ENCODE data around the gene MAEL.

The MAEL gene

DNA sequence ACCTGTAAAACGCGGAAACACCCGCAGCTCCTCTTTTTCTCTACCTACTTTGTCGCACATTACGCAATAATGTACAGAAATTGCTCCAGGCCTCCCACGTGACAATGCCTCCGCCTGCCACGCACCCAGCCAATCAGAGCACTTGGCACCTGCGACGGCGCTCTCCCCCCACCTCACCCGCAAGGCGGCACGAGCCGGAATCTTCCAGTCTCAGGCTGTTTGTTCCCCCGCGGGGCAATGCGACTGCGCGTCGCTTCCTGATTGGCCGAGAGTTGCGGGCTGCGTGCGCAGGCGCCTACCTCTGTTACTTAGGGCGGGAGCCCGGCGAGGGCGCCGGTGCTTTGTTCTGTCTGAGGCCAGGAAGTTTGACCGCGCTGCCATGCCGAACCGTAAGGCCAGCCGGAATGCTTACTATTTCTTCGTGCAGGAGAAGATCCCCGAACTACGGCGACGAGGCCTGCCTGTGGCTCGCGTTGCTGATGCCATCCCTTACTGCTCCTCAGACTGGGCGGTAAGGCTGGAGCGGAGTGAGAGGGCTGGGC lies at the start of gene MAEL:
Gene MAEL (plus strand): TSS at position 307 of the 542 bp plus-strand sequence. CDS start 73 bp downstream, at position 380.
- DNase-seq (ENCODE audit: low read depth, low spot score) = no peak

DNA sequence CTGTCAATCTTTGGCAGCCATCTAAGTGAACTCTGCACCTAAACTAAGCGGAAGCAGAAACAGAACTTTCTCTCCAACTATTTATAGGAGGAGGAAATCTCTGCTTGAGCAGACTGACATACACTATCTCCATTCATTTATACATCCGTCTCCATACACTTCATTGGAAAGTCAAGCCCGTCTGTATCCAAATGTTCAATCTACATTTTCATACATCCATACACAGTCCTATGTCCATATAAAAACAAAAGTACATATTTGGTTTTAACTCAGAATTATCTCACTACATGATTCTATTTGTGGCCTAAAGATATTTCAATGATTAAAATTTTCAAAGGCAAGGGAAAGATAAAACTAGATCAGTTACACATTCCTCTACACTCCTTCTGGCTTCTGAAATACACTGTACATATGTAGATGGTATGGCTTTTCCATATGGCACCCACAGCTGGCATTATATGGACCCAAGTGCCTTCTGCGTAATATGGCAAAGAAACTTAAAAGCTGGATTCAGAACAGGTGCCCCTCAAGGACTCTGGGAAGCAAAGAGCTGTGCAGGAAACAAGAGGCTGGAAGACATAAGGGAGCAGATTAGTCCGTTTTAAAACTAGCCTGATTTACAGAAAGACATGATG lies 49.2 kb upstream of the MAEL start:
- DNase-seq (ENCODE audit: low read depth, low spot score) = no peak

DNA sequence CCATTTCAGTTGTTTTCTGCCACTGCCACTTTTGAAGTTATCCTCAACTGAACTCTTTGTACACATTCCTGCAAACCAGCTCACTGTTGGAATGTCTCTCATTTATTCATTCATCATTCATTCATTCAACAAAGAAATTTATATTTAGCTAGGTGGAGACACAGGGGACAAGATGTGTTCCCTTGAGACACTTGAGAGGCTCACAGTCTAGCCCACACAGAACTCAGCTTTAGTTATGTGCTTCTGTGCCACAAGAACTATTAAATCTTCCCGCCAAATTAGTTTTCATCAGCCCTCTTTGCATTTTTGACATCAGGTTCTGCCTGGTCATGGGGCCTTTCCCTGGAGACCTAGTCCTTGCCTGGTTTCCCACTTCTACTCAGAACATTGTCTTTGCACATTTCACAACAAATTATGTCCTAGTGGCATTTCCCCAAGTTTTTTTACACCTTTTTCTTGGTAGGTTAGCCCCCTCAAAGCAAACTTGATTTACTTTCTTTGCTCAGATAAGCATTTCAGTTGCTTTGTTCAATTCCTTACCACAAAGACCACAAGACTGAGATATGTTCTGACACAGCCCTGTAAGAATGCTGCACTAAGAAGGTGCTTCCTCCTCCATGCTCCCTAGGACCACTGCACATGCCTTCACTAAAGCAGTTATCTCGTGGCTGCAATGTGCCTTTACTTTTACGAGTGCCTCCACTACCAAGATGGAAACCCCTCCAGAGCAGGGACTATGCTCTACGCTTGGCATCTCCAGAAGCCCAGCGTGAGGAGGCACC lies 44.7 kb upstream of the MAEL start:
- peak; percentile 91 for DNase-seq (ENCODE audit: low read depth, low spot score)

DNA sequence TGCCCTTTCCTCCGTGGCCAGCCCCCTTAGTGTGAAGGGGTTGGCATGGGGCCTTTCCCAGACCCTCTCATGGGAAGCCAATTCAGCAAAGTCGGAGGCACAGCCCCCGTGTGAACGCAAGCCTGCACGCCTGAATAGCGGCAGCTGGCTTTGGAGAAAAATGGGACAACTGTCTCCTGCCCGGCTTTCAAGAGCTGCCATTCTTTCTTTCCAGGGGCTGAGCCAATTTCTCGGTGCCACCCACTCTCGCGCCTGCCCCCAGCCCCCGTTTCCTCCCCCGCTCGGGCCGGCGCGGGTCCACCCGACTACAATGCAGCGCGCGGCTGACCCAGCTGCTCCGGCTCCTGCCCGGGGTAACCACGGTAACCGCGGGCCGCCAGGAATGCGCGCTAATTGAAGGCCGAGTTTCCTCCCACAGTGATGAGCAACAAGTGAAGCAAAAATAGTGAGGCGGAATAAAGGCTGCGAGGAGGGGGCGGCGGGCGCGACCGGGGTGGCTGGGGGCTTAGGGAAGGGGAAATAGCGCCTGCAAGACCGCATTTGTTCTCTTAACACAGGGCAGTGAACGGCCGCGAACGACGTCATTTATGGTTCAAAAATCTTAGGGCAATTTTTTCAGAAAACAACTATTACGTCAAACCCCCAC lies 41.6 kb upstream of the MAEL start:
- peak; percentile 97 for DNase-seq (ENCODE audit: low read depth, low spot score)

DNA sequence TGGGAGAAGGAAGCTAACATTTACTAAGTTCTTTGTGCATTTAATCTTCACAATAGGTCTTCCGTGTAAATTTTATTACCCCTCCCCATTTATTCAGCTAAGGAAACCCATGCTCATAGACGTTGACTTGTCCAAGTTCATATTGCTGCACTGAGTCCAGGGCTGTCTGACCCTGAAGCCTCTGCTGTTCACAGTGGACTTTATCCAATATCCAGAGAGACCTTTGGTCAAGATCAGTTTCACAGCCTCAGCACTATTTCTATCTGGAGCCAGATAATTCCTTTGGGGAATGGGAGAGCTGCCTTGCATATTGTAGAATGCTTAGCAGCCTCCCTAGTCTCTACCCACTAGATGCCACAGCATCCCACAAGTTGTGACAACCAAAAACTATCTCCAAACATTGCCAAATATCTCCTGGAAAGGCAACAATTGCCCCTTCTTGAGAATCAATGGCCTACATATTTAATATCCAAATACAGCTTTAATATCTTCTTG lies 40.2 kb upstream of the MAEL start:
- no peak for DNase-seq (ENCODE audit: low read depth, low spot score)

DNA sequence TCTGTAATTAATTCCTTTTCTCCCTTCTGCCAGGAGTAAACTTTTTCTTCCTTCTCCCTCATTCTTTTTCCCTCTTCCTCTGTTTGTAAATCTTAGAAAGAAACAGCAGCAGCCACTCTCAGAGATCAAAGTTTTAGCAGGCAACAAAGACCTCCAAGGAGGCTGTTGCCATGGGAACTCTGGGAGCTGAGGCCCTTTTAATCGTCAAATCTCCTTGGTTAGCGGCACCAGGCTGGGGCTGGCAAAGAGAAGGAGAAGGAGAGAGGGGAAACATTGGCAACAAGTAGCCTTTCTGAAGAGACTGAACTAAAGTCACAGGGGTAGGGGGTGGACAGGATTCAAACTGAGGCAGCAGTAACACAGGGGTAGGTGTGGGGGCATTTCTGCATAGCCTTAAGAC lies 38.9 kb upstream of the MAEL start:
- DNase-seq (ENCODE audit: low read depth, low spot score) = peak; percentile 59

DNA sequence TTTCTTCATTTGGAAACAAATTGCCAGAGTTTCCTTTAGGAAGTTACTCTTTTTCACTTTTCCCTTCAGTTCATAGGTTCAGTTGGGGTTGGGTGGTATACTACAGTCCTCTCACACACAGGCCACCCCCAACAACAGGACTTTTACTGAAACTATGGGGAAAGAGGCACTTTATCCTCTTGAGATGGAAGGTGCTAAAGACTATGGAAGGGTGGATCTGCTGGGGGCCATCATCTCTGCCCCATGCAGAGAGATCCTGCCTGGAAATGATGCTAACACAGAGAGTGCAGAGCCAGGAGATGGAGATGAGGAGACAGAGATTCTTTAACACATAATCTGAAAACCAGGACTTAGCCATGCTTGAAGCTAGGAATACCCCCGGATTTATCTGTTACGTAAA lies 38.0 kb upstream of the MAEL start:
- no peak for DNase-seq (ENCODE audit: low read depth, low spot score)

DNA sequence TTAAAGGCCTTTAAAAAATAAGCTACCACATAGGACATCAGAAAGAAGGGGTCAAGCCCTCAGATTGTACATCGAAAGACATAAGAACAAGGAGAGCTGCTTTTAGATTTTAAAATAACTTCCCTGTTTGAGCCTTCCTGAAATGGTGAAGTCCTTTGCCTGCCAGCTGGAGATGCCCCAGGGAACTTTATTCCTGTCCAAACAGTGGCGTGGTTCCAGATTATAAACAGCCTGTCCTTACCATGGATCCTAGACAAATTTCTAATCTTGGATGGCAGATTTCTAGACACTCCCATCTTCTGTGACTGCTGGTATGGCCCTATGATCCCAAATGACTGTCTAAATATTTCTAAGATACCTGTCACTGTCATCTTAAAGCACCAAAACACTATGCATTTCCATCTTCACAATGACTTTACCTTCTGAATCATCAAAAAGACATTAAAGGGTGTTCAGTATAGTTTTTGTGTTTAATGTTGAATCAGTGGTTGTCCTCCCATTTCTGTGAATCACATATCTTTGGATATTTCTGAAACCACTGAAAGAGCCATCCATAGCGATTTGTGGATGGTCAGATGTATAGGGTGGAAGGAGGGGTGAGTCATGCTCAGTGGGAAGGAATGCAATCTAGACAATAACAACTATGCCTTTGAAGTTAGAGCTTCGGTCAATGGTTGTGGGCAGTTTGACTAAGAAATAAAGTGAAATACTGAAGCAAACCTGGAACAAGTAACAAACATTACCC lies 36.9 kb upstream of the MAEL start:
- peak; percentile 91 for DNase-seq (ENCODE audit: low read depth, low spot score)

DNA sequence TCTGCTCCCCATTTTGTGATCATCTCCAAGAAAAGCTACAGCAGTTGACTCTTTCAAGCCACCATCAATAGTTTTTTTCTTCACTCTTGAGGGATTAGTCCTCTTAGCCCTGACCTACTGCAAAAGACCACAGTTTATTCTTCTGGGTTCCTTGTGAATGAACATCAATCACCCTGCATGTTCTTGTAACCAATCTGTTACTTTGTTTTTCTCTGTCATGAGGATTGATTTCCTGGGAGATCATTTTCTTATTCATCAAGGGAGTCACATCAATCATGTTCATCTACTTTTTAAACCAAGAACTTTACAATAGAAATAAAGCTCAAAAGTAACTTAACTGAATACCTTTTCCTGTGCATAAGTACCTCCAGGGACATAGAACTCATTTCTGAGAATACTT lies 35.6 kb upstream of the MAEL start:
- no peak for DNase-seq (ENCODE audit: low read depth, low spot score)

DNA sequence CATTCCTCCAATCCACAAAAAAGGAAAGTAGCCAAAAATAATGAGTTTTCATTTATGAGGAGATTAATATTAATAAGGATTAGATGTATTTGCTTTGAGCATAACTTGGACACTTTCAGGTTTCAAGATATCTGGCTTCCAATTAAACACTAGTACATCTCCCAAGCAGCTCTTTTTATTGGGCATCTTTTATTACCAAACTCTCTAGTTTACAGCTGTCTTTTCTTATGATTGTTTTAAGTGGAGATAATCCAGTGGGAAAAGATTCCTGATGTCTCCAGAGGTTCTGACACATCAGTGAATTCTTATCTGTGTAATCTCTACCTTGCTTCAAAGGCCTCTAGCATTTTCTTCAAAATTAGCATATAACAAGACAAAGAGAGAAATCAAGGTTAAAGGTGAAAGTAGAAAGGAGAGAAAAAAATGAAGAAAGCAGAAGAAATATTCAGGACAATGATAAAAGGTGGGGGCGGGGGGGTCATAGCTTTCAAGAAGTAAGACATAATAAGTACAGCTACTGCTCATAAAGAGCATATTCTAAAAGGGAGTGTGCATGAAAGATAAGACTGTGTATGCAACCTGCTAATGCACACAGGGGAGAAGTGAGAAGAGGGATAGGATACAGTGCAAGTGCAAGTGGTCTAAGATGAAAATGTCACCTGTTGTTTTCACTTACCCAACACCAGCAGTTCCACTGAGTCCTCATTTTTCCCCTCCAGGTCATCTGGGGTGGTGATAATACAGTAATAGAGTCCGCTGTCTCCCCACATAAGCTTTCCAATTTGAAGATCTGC lies 32.8 kb upstream of the MAEL start:
- DNase-seq (ENCODE audit: low read depth, low spot score) = no peak

DNA sequence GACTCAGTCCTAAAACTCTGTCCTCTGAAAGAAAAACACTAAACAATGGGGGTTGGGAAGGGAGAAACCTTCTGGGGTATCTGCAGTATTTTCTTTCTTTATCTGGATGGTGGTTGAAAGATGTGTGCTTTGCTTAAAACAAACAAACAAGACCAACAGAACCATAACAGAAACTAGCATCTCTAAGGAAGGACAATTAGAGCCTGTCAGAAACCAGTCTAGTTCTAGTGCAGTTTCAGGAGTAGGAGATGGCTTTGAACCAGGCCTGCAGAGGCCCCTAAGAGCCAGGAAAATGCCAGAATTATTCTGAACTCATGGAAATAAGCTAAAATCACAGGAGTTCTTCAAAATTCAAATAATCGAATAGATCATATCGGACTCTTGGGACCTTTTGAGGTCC lies 32.2 kb upstream of the MAEL start:
- no peak for DNase-seq (ENCODE audit: low read depth, low spot score)

DNA sequence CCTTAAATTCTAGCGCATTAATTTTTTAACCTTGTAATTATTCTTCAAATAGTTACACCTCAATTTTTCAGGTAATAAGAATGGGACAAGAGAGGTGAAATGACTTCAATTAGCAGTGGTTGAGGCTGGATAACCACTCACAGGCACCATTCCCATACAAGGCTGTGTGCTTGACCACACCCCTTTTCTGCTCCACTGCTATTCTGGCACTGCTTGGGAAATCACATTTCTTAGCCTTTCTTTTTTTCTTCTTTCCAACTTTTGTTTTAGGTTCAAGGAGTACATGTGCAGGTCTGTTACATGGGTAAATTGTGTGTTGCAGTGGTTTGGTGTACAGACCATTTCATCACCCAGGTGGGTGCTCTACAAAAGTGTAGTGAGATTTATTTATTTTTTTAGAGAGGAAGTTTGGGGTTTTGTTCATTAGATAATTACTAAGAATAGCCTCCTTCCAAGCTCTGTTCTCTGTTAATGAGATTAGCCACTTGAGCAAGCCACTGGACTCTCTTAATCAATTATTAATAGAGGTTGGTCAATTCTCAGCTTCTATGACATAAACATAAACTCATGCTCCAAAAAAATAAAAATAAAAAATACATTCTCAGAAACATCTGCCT lies 28.1 kb upstream of the MAEL start:
- DNase-seq (ENCODE audit: low read depth, low spot score) = no peak

DNA sequence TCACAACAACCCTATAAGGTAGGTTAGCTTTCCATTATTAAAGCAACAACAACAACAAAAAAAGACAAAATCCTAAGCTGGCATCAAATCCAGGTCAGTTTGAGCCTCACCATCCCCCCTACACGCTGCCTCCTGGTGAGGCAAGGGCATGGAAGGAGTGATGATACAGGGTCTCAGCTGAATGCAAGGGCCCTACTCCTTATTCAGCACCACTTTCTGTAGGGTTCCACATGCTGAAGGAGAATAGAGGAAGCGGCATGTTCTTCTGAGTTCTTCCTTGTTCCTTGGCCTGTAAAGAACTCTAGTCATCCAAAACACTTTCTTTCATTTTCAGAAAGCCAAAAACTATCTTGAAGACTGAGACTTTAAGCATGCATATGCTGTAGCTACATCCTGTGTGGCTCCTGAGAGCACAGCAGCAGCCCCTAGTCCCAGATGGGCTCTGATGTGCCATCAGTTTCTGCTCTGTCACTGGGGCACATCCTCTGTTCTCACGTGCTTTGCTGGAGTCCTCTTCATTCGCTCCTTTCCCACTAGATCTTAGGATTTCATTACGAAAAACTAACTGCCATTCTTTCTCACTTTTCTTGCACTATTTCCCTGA lies 19.9 kb upstream of the MAEL start:
- no peak for DNase-seq (ENCODE audit: low read depth, low spot score)

DNA sequence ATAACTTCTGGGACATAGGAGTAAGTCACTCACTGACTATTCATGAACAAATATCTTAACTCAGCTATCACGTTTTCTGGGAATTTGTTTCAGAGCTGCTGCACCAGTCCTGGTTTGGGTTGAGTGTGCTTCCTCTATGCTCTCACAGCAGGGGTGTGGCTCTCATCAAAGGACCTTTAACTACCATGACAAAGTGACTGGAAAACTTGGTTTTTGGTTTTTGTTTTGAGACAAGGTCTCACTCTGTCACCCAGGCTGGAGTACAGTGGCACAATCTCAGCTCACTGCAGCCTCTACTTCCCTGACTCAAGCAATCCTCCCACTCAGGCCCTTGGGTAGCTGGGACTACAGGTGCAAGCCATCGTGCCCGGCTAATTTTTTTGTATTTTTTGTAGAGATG lies 17.8 kb upstream of the MAEL start:
- no peak for DNase-seq (ENCODE audit: low read depth, low spot score)

DNA sequence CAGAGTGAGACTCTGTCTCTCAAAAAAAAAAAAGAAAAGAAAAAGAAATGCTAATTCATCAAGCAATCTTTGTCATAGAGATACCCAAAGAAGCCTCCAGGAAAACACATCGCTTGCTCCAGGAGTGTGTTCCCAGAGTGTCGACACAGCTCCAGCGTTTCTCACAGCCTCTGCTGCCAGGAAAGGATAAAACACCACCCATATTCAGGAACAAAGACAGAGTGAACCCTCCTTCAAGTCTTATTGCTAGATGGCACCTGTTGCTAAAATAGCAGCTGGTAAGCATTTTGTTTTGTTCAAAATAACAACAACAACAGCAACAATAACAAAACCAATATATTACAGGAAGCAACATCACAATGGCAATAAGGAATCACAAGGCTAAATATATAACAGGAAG lies 16.9 kb upstream of the MAEL start:
- DNase-seq (ENCODE audit: low read depth, low spot score) = no peak

DNA sequence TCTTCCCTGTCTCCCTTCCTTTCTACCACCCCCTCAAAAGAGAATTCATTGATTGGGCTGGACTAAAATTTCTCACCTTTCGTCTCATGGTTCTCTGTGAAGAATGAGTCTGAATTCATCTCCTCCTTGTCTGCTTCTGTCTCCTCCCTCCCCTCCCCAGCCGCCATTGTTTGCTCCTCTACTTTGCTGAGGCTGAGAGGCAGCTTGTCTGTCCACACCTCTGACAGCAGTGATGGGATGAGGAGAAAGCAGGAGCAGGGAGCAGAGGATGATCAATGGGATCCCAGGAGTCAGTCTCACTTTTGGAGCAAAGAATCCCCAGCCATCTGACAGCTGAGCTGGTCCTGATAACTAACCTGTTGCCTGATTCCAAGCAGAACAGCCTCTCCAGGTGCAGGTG lies 16.3 kb upstream of the MAEL start:
- no peak for DNase-seq (ENCODE audit: low read depth, low spot score)

DNA sequence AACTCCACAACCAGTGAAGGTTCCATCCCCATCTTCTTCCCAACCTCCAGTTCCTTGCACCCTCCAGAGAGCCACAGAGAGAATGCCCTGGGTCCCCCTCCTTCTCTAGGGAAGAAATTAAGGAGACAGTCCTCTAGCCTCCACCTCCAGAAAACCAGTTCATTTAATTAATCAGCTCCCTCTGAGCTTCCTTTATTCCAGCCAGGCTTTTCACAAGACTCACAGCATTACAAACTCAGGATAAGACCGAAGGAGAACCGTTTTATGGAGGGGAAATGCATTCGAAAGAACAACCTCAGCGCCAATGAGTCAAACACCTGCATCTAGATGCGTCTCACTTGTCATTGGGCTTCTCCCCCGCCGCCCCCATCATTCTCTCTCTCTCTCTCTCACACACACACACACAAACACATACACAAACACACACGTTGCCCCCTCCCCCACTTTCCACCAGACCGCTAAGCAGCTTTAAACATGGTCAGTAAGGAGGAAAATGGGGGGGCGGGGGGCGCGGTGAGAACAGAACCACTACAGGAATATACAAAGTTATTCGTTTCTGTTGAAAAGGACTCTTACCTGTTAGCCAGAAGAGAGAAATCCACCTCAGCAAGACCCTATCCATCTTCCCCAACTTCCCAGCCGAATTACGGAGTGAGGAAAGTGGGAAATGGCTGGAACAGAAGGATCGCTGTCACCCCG lies 14.3 kb upstream of the MAEL start:
- peak; percentile 53 for DNase-seq (ENCODE audit: low read depth, low spot score)

DNA sequence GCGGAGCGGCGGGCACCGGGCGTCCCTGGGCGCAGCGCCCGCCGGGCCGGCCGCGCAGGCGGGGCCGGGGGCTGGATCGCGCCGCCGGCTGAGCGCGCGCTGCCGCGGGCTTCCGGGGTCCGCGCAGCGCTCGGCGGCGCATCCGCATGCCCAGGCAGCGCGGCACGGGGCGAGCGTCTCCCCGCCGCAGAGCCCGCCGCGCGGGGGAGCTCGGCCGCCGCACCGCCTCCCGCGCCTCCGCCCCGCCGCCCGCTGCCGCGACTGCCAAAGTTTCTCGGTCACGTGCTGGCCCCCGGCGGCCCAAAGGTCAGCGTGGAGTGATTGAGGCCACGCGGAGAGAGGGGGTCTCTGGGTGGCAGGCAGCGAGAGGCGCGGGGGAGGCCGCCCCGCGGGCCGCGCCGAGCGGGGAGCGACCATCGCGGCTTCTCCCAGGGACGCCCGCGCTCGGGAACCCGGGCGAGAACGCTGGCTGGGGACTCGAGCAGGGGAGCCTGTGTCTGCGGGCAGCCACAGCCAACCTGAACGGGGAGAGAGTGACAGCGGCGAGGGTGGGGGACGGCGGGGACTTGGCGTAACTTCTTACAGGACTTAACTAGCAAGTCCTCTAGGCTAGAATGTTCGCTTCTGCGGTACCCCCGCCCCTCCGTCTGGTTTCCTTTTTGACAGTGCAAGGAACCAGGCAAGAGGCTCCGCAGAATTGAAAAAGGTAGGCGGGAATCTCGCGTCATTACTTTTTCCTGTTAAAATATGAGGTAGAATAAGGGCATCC lies 13.5 kb upstream of the MAEL start, which contains the start of gene ILDR2:
Gene ILDR2 (minus strand): TSS at position 180 of the 769 bp plus-strand sequence. CDS start 272 bp downstream, outside the sequence.
- peak; percentile 78 for DNase-seq (ENCODE audit: low read depth, low spot score)

Measured in astrocyte of the hippocampus (primary cell).